Endothelial cell of umbilical vein (primary cell): Measurements from ENCODE around the gene PRDM11. TPM values are rescaled to one million over a fixed set of nuclear protein-coding genes. Genes with fewer than 3 reads are reported as not detected.

Source experiments
- Bru-seq: library from RNA; stranded (reverse); fragments of 400-500 nt; gene quantifications from one replicate; lab custom pipeline; 2021; lab: Mats Ljungman, UMichigan
- BruChase-seq, 2 experiments: library from RNA; stranded (reverse); fragments of 400-500 nt; gene quantifications; one replicate each; lab custom pipeline; 2021; lab: Mats Ljungman, UMichigan
- BruUV-seq: library from RNA; stranded (reverse); fragments of 400-500 nt; replicated peaks from 2 replicates; lab custom pipeline; 2021; lab: Mats Ljungman, UMichigan
- CTCF ChIA-PET: fragments of 300-600, 350-600 bp; sonication (Branson Sonifier 250); formaldehyde crosslinking; loops from one replicate; lab custom pipeline; 2021; ENCODE audit warnings: antibody characterized with exemption, inconsistent platforms; lab: Charles Lee
- POLR2A ChIA-PET: fragments of 300-600, 350-600 bp; sonication (Branson Sonifier 250); formaldehyde crosslinking; loops from one replicate; lab custom pipeline; 2021; ENCODE audit warnings: antibody characterized with exemption, inconsistent platforms; lab: Charles Lee
- DNase-seq: peaks from one replicate; pipeline ENCODE4 v3.0.0-alpha.2; 2011; ENCODE audit warnings: low read depth, low spot score
- FAIRE-seq: peaks from 2 replicates; lab custom pipeline; 2011; peaks lifted over from hg19 to GRCh38; lab: Jason Lieb, UNC
- H2AFZ ChIP-seq: 2 replicates; pipeline ENCODE4 v1.6.0; 2012; ENCODE audit warnings: low read depth, low read length, control low read depth, inconsistent platforms
- H3K27ac ChIP-seq: 2 replicates; pipeline ENCODE4 v1.5.1; 2011; ENCODE audit warnings: low read depth, mild to moderate bottlenecking, control low read depth, low read length, moderate library complexity; ENCODE audit not compliant: insufficient read depth
- H3K27me3 ChIP-seq, 2 experiments: 2 replicates each; pipeline versions ENCODE4 v1.6.0 to v1.6.1; 2011; ENCODE audit warnings: low read length in 2 of 2, mixed read lengths in 1 of 2; ENCODE audit not compliant: control insufficient read depth in 2 of 2, insufficient read depth in 2 of 2
- H3K36me3 ChIP-seq, 2 experiments: 2 replicates in 1 of 2; 3 replicates in 1 of 2; pipeline ENCODE4 v1.5.1; 2011; ENCODE audit warnings: low read length in 2 of 2, mild to moderate bottlenecking in 1 of 2, moderate library complexity in 1 of 2; ENCODE audit not compliant: control insufficient read depth in 2 of 2, insufficient read depth in 2 of 2; ENCODE audit errors: extremely low read depth in 1 of 2
- H3K4me1 ChIP-seq: 3 replicates; pipeline ENCODE4 v1.5.1; 2011; ENCODE audit warnings: mild to moderate bottlenecking, low read length; ENCODE audit not compliant: control insufficient read depth, insufficient read depth; ENCODE audit errors: extremely low read depth
- H3K4me2 ChIP-seq: 2 replicates; pipeline ENCODE4 v1.6.1; 2011; ENCODE audit warnings: low read length, control low read depth, mixed read lengths; ENCODE audit not compliant: insufficient read depth
- H3K4me3 ChIP-seq, 3 experiments: fragments of 200-600 bp in 1 of 3; sonication (generic), shearing (Covaris generic) in 1 of 3; replicated peaks in 1 of 3; 2 replicates each; pipeline ENCODE4 v1.5.1; 2011 to 2016; ENCODE audit warnings: control low read depth in 3 of 3, low read length in 3 of 3, mild to moderate bottlenecking in 2 of 3, inconsistent platforms in 1 of 3, low read depth in 1 of 3, moderate library complexity in 1 of 3; ENCODE audit not compliant: insufficient read depth in 1 of 3
- H3K79me2 ChIP-seq: 2 replicates; pipeline ENCODE4 v1.6.0; 2012; ENCODE audit warnings: low read length, inconsistent platforms; ENCODE audit not compliant: control insufficient read depth, insufficient read depth
- H3K9ac ChIP-seq: replicated peaks from 2 replicates; pipeline ENCODE3; 2011; ENCODE audit warnings: low read length, control low read depth; ENCODE audit not compliant: insufficient read depth; ENCODE audit errors: extremely low read depth
- H3K9me1 ChIP-seq: replicated peaks from 3 replicates; pipeline ENCODE4 v1.6.0; 2011; ENCODE audit warnings: mild to moderate bottlenecking, low read length; ENCODE audit not compliant: control insufficient read depth, insufficient read depth; ENCODE audit errors: extremely low read depth
- H3K9me3 ChIP-seq: replicated peaks from 2 replicates; pipeline ENCODE4 v1.5.1; 2012; ENCODE audit warnings: low read length, inconsistent platforms; ENCODE audit not compliant: control insufficient read depth, insufficient read depth
- H4K20me1 ChIP-seq: replicated peaks from 2 replicates; pipeline ENCODE3; 2011; ENCODE audit warnings: mild to moderate bottlenecking, low read length; ENCODE audit not compliant: control insufficient read depth, insufficient read depth; ENCODE audit errors: extremely low read depth
- EZH2 ChIP-seq: IDR thresholded peaks from 2 replicates; pipeline ENCODE4 v1.6.1; 2012; ENCODE audit warnings: borderline replicate concordance, low read depth, mild to moderate bottlenecking, moderate library complexity, low read length, inconsistent platforms; ENCODE audit not compliant: severe bottlenecking
- dilution Hi-C: fragments of 300-500 bp; cut with MboI; formaldehyde crosslinking; loops from one replicate; pipeline ENCODE4 v1.15.0; 2019; ENCODE audit warnings: low sequenced_read_pairs; ENCODE audit not compliant: extremely low pct_ligation_motif_present
- intact Hi-C: fragments of 100-400 bp; cut with micrococcal nuclease; formaldehyde crosslinking; loops from one replicate; pipeline ENCODE4 v1.10.0; 2022
- long read RNA-seq: library from polyadenylated mRNA; stranded (forward); transcript quantifications from one replicate; pipeline ENCODE4 v2.0.0, GENCODE V29; 2021
- polyA minus RNA-seq, 3 experiments: library from RNA; depleted of rRNA, polyadenylated mRNA; stranded (reverse); fragments of >200 nt; gene quantifications; 1 replicate in 1 of 3; 2 replicates in 2 of 3; pipeline ENCODE4 v1.2.3, GENCODE V29; 2011
- polyA plus RNA-seq, 4 experiments: library from polyadenylated mRNA; depleted of rRNA in 3 of 4; stranded (reverse) in 3 of 4; unstranded in 1 of 4; fragments of >200 nt; gene quantifications; 2 replicates each; pipeline versions ENCODE4 v1.2.1 to v1.2.3, GENCODE V29; 2011 to 2012; ENCODE audit warnings: missing spikeins in 1 of 4
- total RNA-seq: library from RNA; stranded (reverse); gene quantifications from 2 replicates; pipeline ENCODE4 v1.2.3, GENCODE V29; 2021

The PRDM11 gene
- total RNA-seq (13.9 and 14.1 TPM in 2 replicates), polyA plus RNA-seq (5.9 and 6.9 TPM in 2 replicates), polyA minus RNA-seq (7.7 and 18.1 TPM in 2 replicates), Bru-seq, nascent RNA (percentile 49 among the genes with signal in this experiment), BruChase-seq, experiment 1, labeled RNA remaining after a 6-hour chase (percentile 46 among the genes with signal in this experiment), BruChase-seq, experiment 2, labeled RNA remaining after a 2-hour chase (percentile 44 among the genes with signal in this experiment)
- polyA plus RNA-seq (2011; cell fraction: cytosol; rRNA removed), result 5.3 and 6.8 TPM in 2 replicates
- 10.2 and 12.8 TPM in 2 replicates for polyA plus RNA-seq (2011; cell fraction: nucleus; rRNA removed)
- polyA plus RNA-seq (2012), result 5.9 and 8.8 TPM in 2 replicates
- 10.0 TPM for polyA minus RNA-seq (2011; cell fraction: cytosol; rRNA and poly(A)+ RNA removed)
- 7.7 and 12.2 TPM in 2 replicates for polyA minus RNA-seq (2011; cell fraction: nucleus; rRNA and poly(A)+ RNA removed)
- long read RNA-seq, partial matches to known transcripts, result 1 of 14 reads
- long read RNA-seq, other reads (novel, unspliced or antisense), result 12 of 14 reads

DNA sequence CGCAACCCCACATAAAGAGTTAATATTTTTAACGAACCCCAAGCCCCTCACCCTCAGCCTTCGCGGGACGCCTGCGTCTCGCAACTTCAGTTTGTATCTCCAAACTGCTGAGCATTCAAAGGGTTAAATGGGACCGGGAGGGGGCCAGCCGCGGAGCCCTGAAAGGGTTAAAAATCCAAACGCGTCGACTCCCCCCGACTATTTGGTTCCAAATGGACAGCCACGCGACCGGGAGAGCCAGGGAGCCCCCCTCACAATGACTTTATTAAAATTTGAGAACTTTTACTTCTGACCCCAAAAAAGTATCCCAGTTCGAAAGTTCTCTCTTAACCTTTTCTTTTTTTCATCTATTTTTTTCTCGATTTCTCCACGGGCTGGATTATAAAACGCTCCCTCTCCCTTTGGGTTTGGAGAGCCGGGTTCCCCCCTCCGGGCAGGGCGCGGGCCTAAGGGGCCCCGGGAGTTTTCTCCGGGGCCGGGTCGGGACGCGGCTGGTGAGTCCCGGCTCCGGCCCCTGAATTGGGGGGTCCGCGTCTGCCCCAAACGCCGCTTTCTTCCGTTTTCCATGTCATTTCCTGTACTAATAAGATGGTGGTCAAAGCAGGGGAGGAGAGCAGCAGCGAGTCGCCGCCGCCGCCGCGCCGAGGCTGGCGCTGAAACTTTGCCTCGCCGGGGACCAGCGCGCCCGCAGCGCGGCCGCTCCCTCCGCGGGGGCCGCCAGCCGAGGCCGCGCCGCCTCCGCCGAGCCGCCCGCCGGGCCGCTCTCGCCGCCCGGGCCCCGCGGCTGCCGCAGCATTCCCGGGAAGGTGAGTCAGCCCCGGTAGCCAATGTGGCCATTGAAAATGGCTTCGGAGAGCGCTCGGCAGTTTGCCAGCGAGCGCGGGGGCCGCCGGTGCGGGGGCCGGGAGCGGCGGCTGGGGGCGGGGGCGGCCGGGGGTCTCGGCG is at the start of gene PRDM11:
Gene PRDM11, plus strand, starts transcription at position 568 of the 945 bp plus-strand sequence. CDS start 35,128 bp downstream, outside the sequence.
- peak within 1 kb of the TSS; percentile 92 for H3K4me2 ChIP-seq
- peaks cover 14 to 35% of the 10 kb centered on the region in 2 experiments for H3K27me3 ChIP-seq
- H3K79me2 ChIP-seq, result peaks cover 1% of the 10 kb centered on the region
- H3K9ac ChIP-seq, result peak within 1 kb of the TSS; percentile 94
- peak; percentile 53 for DNase-seq
- H3K36me3 ChIP-seq, result no peaks in the 10 kb centered on the region
- no peak for TF ChIP-seq EZH2
- peak within 1 kb of the TSS; percentile 80 for H2AFZ ChIP-seq
- POLR2A ChIA-PET, result no interaction called here
- H3K4me1 ChIP-seq, result peaks cover 17% of the 10 kb centered on the region
- no peak for FAIRE-seq
- intact Hi-C loops, result loop anchor here (1.0 to 5.0 kb wide), 4 partner anchors 34 to 659 kb away; partner anchors contain the start of gene SLC35C1
- no peaks in the 10 kb centered on the region for H4K20me1 ChIP-seq
- H3K27ac ChIP-seq, result peak within 1 kb of the TSS; percentile 94
- dilution Hi-C loops, result no loop called here
- TSS peak; percentile 91 for BruUV-seq
- peak within 1 kb of the TSS; percentile 59 to 86 (median 85) for H3K4me3 ChIP-seq
- H3K9me3 ChIP-seq, result no peaks in the 10 kb centered on the region
- no peaks in the 10 kb centered on the region for H3K9me1 ChIP-seq
- CTCF ChIA-PET, result interaction anchor here (1.0 kb wide), 1 partner anchor 36 kb away, joined by 4 read pairs; no protein-coding TSS in a partner anchor
